ENCODE results near the gene KDM4C.

The KDM4C gene

GRCh38 chr9:7185612-7186011, 427.8 kb downstream of the KDM4C start:
- DNase-seq, result no peak

- DNase-seq, result no peak
Measured at GRCh38 chr9:7186175-7186574, 428.4 kb downstream of the KDM4C start.

GRCh38 chr9:7192266-7192665, 434.5 kb downstream of the KDM4C start:
- DNase-seq, result no peak

- DNase-seq, result no peak
Measured at GRCh38 chr9:7195526-7195925, 437.8 kb downstream of the KDM4C start.

- no peak for DNase-seq
Measured at GRCh38 chr9:7196467-7196866, 438.7 kb downstream of the KDM4C start.

GRCh38 chr9:7201196-7201595, 443.4 kb downstream of the KDM4C start:
- no peak for DNase-seq

- no peak for DNase-seq
Measured at GRCh38 chr9:7205806-7206205, 448.0 kb downstream of the KDM4C start.

- DNase-seq, result no peak
Measured at GRCh38 chr9:7206221-7206758, 448.5 kb downstream of the KDM4C start.

- DNase-seq, result no peak
Measured at GRCh38 chr9:7209016-7209715, 451.4 kb downstream of the KDM4C start.

- DNase-seq, result peak; percentile 5
Measured at GRCh38 chr9:7209990-7210389, 452.2 kb downstream of the KDM4C start.

- no peak for DNase-seq
Measured at GRCh38 chr9:7210854-7211637, 453.3 kb downstream of the KDM4C start.

- no peak for DNase-seq
Measured at GRCh38 chr9:7211657-7212056, 453.9 kb downstream of the KDM4C start.

- DNase-seq, result no peak
Measured at GRCh38 chr9:7212101-7212500, 454.3 kb downstream of the KDM4C start.

- no peak for DNase-seq
Measured at GRCh38 chr9:7216004-7216841, 458.4 kb downstream of the KDM4C start.

- DNase-seq, result no peak
Measured at GRCh38 chr9:7223981-7224380, 466.2 kb downstream of the KDM4C start.

Measured in NCI-H1105 (cell line).